GM12801 (cell line): ENCODE measurements around the gene PPME1.

Experiments used
- CTCF ChIP-seq: IDR thresholded peaks from one replicate; pipeline ENCODE4 v1.5.1; 2011; ENCODE audit warnings: control low read depth; ENCODE audit not compliant: insufficient read length; ENCODE audit errors: extremely low read depth

The PPME1 gene

DNA sequence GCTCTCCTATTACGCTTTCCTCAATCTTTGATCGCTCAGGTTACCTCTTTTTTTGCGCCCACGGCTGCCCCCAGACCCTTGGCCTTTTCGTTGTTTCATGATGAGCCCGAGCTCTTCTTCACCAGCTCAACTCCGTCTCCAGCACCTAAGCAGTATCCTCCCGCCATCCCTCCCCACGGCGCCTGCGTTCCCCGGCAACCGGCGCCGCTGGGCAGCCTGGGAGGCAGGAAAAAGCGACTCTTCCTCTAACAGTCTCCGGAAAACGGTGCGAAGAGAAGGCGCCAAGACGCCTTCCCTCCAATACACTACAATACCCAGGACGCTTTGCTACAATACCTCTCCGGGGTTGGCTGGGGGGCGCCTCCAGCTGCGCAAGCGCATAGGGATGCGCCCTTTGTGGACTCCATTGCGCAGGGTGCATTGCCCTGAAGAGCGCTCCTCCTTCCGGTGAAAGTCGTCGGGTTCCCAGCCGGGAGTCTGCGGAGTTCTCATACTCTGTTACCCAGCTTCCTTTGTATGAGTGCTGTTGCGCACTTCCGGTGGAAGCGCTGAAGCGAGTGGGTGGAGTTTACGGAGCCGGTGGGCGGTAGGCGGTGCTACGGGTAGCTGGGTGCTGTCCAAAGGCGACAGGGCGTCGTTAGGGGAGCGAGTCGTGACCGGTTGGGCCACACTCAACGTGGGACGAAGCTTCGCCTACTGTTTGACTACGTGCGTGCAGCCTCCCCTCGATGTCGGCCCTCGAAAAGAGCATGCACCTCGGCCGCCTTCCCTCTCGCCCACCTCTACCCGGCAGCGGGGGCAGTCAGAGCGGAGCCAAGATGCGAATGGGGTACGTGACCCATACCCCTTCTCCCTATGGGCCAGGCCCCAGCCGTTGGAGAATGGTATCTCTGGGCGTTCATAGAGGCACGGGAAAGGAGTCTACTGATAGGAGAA, at the start of gene PPME1, which contains the start of gene C2CD3:
TSS of gene PPME1 (plus strand) at position 596 of the 936 bp plus-strand sequence. CDS start at position 729, 133 bp downstream.
TSS of gene C2CD3 (minus strand) at position 309 of the 936 bp plus-strand sequence. CDS start at position 99, 210 bp downstream.
- no peak for TF ChIP-seq CTCF

DNA sequence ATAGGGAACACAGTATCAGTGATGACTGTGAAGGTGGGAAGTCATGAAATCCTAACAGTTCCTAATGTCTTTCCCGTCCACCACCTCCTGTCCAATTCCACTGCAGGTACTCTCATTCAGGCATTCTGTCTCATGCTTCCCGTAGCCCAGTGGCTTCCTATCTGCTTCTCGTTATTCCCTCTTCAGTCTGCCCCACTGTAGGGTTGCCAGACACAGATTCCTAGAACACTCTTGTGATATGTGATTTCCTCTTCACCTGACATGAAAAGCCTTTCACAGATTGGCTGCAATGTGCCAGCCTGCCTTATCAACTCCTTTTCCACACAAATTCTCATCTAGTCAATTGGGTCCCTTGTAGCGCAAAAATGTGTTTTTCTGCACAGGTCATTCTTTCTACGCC, 49.3 kb upstream of the PPME1 start:
- TF ChIP-seq CTCF: no peak

GRCh38 chr11:74123008-74123448, 48.1 kb upstream of the PPME1 start:
- no peak for TF ChIP-seq CTCF

- no peak for TF ChIP-seq CTCF
Observed at GRCh38 chr11:74132833-74133232, 38.3 kb upstream of the PPME1 start.

GRCh38 chr11:74133436-74133835, 37.7 kb upstream of the PPME1 start:
- no peak for TF ChIP-seq CTCF

DNA sequence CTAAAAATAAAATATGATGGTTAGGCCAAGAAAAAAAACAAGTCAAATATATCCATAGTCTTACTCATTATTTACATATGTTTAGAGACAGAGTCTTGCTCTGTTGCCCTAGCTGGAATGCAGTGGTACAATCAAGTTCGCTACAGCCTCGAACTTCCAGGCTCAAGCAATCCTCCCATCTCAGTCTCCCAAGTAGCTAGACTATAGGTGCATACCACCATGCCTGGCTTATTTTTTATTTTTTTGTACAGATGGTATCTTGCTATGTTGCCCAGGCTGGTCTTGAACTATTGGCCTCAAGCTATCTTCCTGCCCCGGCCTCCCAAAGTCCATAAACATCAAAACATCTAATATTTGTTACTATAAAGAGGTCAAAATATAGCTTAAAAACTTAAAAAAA, 36.4 kb upstream of the PPME1 start:
- TF ChIP-seq CTCF: no peak

DNA sequence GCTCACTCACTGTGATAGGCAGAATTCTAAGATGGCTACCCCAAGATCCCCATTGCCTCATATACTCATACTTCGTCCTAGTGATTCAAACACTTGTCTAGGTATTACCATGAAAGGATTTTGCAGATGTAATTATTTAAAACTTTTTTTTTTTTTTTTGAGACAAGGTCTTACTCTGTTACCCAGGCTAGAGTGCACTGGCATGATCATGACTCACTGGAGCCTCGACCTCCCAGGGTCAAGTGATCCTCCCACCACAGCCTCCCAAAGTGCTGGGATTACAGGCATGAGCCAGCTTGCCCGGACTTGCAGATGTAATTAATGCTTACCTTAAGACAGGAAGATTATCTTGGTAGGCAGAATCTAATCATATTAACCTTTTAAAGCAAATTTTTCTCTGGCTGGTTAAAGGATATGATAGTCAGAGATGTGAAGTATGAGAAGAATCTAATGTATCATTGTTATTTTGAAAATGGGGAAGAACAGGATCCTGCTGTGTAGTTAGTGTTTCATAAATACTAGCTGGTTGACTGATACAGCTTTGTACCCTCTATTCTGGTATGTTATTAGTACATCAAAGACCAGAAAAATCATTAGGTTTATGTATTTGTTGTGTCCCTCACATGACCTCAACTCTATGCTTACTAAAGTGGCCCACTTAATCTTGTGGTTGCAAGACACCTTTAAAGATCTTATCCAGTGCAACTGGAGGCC, 35.8 kb upstream of the PPME1 start:
- no peak for TF ChIP-seq CTCF
